Suppressor macrophage treated with lipopolysaccharide for 1 hour (primary cell): ENCODE data around the gene DHX15.
A peak's percentile ranks its signal among the peaks of the same experiment; 100 is the strongest.

Experiments used
- DNase-seq, 3 donors: peaks; one replicate each; pipeline ENCODE4 v3.0.0-alpha.2; 2020 to 2022

Gene DHX15

GRCh38 chr4:24578364-24578763, 6.0 kb downstream of the DHX15 start:
- peak; percentile 14 to 35 (median 33) for DNase-seq

DNA sequence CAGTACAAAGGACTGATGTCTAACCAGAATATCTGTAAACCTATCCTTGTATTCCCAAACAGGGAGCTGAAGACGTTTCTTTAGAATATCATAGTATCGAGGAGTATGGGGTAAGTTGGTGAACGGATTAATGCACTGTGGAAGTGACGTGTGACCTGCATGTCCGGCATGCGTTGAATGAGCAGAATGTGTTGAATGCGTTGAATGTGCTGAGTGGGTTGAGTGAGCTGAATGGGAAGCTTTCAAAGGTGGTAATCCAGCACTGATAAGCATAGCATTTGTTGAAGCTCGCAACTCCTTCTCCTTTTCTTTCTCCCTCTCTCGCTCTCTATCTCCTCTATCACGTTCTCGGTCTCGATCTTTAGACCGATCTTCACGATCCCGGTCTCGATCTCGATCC, 8.1 kb downstream of the DHX15 start:
- no peak for DNase-seq

- no peak for DNase-seq
Observed at GRCh38 chr4:24574236-24574635, 10.1 kb downstream of the DHX15 start.

DNA sequence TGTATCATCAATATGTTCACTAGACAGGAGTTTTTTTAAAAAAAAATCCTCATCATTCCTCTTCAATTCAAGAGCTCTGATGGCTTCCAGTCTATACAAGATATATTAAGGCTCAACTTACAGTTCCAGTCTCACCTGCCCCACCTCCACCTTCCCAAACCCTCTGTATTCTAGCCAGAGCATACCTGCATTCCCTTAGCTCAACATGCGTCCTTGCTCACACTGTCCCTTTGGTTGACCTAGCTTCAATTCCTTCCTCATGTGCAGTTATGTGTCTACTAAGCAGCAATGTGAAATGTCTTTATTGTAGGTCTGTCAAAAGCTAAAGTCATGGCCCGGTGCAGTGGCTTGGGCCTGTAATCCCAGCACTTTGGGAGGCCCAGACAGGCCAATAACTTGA, 10.8 kb downstream of the DHX15 start:
- no peak for DNase-seq

- peak in 2 of 3 donors; percentile 40 to 47 for DNase-seq
Observed at GRCh38 chr4:24570574-24571236, 13.6 kb downstream of the DHX15 start.

DNA sequence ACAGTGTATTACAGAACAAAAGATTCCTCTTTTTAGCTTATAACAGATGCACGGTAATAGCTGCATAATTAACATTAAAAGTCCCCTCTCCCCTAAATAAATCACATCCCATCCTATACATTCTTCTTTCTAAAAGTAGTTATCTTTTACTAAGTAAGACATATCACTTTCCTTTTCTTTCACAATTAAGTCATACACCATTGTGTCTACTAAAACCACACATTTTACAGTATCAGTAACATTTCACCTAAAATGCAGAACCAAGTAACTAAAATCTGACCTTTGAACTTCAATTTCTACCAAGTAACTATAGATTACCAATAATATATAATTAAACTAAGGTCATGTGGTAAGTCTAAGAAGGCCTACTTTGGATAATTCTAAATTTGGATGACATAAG, 14.2 kb downstream of the DHX15 start:
- no peak for DNase-seq

GRCh38 chr4:24569662-24570061, 14.7 kb downstream of the DHX15 start:
- DNase-seq, result no peak

DNA sequence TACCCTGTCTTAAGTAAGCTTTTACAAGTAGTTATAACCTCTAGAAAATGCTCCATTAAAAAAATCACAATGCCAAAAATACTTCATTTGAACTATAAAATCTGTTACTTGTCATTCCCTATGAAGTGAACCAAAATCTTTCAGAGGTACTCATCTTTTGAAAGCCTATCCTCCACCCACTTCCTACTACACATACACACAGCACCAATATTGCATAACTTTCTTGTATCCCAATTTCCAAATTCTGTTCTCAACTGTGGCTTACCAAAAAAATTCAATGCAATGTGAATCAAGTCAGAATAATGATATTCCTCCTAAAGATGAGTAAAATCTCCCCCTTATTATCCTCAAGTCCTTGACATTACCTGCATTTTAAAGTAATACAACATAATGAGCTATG, 15.9 kb downstream of the DHX15 start:
- DNase-seq, result peak in 1 of 3 donors; percentile 22

- no peak for DNase-seq
Observed at GRCh38 chr4:24565054-24565453, 19.3 kb downstream of the DHX15 start.

DNA sequence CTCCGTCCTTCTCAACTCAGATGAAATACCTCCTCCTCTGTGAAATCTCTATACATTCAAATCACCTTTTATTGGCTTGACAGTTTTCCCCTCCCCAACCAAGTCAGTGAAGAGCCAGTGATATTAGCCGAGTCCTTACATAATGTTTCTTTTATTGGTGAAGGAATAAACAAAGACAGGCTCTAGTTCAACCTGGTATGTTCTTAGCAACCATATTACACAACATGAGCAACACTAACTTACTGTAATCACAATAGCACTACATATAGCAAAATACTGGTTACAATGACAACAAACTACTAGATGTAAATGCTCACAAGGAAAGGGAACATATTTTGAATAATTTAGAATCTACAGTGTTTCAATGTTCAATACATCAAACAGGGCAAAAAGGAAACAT, 19.9 kb downstream of the DHX15 start:
- DNase-seq, result no peak

DNA sequence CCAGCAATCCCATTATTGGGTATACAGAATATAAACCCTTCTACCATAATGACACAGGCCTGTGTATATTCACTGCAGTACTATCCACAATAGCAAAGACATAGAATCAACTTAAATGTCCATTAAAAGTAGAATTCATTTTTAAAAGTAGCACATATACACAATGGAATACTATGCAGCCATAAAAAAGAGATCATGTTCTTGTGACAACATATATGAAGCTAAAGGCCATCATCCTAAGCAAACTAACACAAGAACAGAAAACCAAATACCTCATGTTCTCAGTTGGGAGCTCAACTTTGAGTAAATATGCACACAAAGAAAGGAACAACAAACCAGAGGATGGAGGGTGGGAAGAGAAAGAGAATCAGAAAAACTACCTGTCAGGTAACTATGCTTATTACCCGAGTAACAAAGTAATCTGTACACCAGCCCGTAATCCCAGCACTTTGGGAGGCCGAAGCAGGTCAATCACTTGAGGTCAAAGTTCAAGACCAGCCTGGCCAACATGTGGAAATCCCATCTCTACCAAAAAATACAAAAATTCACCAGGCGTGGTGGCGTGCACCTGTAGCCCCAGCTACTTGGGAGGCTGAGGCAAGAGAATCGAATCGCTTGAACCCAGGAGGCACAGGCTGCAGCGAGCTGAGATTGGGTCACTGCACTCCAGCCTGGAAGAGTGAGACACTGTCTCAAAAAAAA, 22.8 kb downstream of the DHX15 start:
- no peak for DNase-seq

GRCh38 chr4:24560868-24561368, 23.4 kb downstream of the DHX15 start:
- no peak for DNase-seq

DNA sequence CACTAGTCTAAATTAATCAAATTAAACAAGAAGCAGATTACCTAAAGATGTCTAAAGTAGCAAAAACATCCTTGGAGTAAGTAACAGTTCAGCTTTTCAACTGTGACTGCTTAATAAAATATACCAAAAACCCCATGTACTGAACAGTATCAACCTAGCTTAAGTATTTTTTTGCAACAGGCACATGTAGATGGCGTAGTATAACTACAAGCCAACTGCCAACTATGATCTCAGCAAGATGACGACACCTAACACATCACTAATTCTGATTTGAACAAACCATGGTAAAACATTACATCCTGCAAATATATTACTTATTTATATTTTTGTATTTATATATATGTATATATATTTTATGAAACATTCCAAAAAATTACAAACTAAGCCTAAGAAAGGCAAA, 24.5 kb downstream of the DHX15 start:
- no peak for DNase-seq

DNA sequence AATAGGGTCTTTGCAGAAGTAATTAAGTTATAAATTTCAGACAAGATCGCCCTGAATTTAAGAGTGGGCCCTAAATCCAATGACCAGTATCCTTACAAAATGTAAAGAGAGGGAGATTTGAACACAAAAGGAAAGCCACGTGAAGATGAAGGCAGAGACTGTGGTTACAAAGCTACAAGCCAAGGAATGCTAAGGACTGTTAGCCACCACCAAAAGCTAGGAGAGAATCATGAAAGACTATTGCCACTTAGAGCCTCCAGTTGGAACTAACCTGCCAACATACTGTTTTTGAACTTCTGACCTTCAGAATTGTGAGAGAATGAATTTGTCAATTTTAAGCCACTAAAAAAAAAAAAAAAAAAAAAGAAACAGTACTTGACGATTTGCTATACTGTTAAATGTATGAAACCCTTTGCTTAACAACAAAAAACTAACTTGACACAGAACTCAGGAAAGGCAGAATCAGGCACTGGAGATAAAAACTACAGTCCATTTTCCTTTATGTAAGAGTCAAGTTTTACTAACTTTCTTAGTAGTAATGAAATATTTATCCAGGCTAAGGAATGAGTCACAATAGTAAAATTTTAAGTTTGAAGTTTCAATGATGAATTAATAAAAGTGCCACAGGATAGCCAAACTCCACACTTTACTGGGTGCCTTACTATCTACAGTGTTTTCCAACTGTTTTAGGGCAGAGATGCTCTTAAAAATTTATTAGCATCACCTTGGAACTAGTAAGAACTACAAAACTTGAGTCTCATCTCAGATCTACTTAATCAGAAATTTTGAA, 25.1 kb downstream of the DHX15 start:
- DNase-seq, result no peak

GRCh38 chr4:24557026-24558025, 27.0 kb downstream of the DHX15 start:
- peak; percentile 21 to 50 (median 49) for DNase-seq

DNA sequence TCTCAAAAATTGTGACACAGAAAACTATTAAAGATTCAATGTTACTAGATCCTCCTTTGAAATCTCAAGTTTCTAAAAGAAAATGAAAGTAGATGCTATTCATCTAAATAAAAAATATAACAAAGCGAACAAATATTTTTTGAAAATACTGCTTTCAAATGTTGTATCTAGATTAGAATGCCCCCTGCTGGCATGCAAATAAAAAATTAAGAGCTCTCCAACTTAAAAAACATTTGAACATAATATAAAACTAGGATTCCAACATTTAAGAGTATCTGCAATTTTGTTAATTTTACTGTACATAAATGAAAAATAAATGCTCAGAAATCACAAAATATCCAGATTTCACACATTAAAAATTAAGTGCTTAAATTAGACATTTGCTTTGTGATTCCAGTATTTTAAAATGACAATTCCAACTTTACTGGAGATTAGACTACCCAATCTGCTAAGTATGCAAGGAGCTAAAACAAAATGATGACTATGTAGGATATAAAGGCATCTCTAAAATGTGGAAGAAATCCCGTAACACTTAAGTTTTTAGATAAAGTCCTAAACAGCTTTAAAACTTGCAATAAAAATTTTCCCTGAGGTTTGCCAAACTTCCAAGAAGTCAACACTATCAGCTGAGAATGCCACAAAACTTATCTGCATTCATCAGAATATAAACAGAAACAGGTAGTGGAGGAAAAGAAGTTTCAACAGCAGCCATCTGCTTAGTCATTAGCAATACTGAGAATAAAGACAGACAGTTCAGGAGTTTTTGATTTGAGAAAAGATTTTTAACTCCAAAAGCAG, 32.7 kb downstream of the DHX15 start:
- DNase-seq, result peak in 1 of 3 donors; percentile 31

- DNase-seq, result no peak
Observed at GRCh38 chr4:24550441-24551175, 33.7 kb downstream of the DHX15 start.

DNA sequence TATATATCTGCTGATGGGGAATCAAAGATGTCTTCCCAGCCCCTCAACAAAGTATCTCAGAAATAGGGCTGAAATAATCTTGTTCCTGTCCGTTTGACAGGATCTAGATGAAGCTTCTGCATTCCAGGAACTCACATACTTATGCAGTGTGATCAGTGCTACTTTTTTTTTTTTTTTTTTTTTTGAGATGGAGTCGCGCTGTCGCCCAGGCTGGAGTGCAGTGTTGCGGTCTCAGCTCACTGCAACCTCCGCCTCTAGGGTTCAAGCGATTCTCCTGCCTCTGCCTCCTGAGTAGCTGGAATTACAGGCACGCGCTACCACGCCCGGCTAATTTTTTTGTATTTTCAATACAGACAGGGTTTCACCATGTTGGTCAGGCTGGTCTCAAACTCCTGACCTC, 36.4 kb downstream of the DHX15 start:
- no peak for DNase-seq

- no peak for DNase-seq
Observed at GRCh38 chr4:24544208-24544988, 40.0 kb downstream of the DHX15 start.

GRCh38 chr4:24537025-24537424, 47.3 kb downstream of the DHX15 start:
- peak in 1 of 3 donors; percentile 21 for DNase-seq
